K562 (cell line): ENCODE data around the gene COX14. TPM values are rescaled to one million over a fixed set of nuclear protein-coding genes. Genes with fewer than 3 reads are reported as not detected.

Experiments
- CCNT2 ChIP-seq: IDR thresholded peaks from 2 replicates; pipeline ENCODE4 v1.6.1; 2011; ENCODE audit warnings: borderline replicate concordance, low read depth, mild to moderate bottlenecking, moderate library complexity, mixed read lengths, low read length; ENCODE audit not compliant: insufficient read length; ENCODE audit errors: extremely low read depth
- GATAD2A ChIP-seq: fragments of 450-650 bp; IDR thresholded peaks from 2 replicates; pipeline ENCODE4 v1.6.1; 2017
- HIVEP1 ChIP-seq: fragments of 250-450 bp; sonication (Bioruptor Pico); IDR thresholded peaks from 2 replicates; pipeline ENCODE4 v1.4.0; 2020; ENCODE audit warnings: mild to moderate bottlenecking
- HNRNPLL ChIP-seq: fragments of 200-400 bp; formaldehyde crosslinking; IDR thresholded peaks from 2 replicates; pipeline ENCODE4 v1.6.1; 2017; ENCODE audit warnings: low read length, low read depth, mild to moderate bottlenecking; ENCODE audit not compliant: poor library complexity, severe bottlenecking
- HNRNPUL1 ChIP-seq: fragments of 200-400 bp; formaldehyde crosslinking; IDR thresholded peaks from 2 replicates; pipeline ENCODE4 v1.6.1; 2017; ENCODE audit warnings: low read length
- IRF9 ChIP-seq: fragments of 450-650 bp; IDR thresholded peaks from 2 replicates; pipeline ENCODE4 v1.6.1; 2016; ENCODE audit warnings: missing biosample characterization, missing genetic modification characterization
- KLF1 ChIP-seq: fragments of 450-650 bp; IDR thresholded peaks from 2 replicates; pipeline ENCODE4 v1.6.1; 2016; ENCODE audit warnings: missing genetic modification characterization, missing compliant biosample characterization
- NR2F6 ChIP-seq: fragments of 450-650 bp; formaldehyde crosslinking; IDR thresholded peaks from 2 replicates; pipeline ENCODE4 v1.4.0; 2020; ENCODE audit warnings: mild to moderate bottlenecking
- PCBP2 ChIP-seq: fragments of 200-400 bp; formaldehyde crosslinking; IDR thresholded peaks from 2 replicates; pipeline ENCODE4 v1.6.1; 2018; ENCODE audit warnings: low read length, low read depth, mild to moderate bottlenecking, moderate library complexity; ENCODE audit not compliant: poor library complexity, severe bottlenecking
- PURB ChIP-seq: sonication (generic); formaldehyde crosslinking; IDR thresholded peaks from 2 replicates; pipeline ENCODE4 v1.9.0; 2021; ENCODE audit warnings: low read depth, mild to moderate bottlenecking, missing genetic modification reagents
- SNIP1 ChIP-seq: fragments of 450-650 bp; IDR thresholded peaks from 2 replicates; pipeline ENCODE4 v1.7.1; 2017; ENCODE audit warnings: low read depth, mild to moderate bottlenecking
- SRF ChIP-seq, 2 experiments: fragments of 250-450, 450-650 bp in 1 of 2; sonication (Bioruptor Pico) in 1 of 2; sonication (generic) in 1 of 2; formaldehyde crosslinking; IDR thresholded peaks; 2 replicates each; pipeline versions ENCODE4 v1.5.0 to v1.5.1; 2020 to 2022; ENCODE audit warnings: mild to moderate bottlenecking in 1 of 2, missing genetic modification reagents in 1 of 2
- ZNF146 ChIP-seq: IDR thresholded peaks from one replicate; pipeline ENCODE4 v1.6.1; 2018; ENCODE audit warnings: missing compliant biosample characterization; ENCODE audit not compliant: unreplicated experiment
- ZNF57 ChIP-seq: fragments of 450-650 bp; formaldehyde crosslinking; IDR thresholded peaks from 2 replicates; pipeline ENCODE4 v1.4.0; 2020; ENCODE audit warnings: mild to moderate bottlenecking, moderate library complexity
- polyA plus RNA-seq, 8 experiments: library from polyadenylated mRNA; depleted of rRNA in 4 of 8; stranded (reverse) in 5 of 8; unstranded in 3 of 8; fragments of >200 nt; fragmentation: Nextera tagmentation in 2 of 8; fragmentation: Illumina TruSeq in 1 of 8; extraction: Ambion mirVana in 2 of 8; extraction: Trizol in 1 of 8; gene quantifications; 2 replicates each; pipeline versions ENCODE4 v1.2.1 to v1.2.3, GENCODE V29; 2011 to 2014; ENCODE audit warnings: inconsistent platforms in 1 of 8, missing spikeins in 1 of 8
- total RNA-seq, 7 experiments: library from RNA; depleted of rRNA in 6 of 7; stranded (reverse); fragments of >200 nt in 6 of 7; fragmentation: Illumina TruSeq in 2 of 7; extraction: Trizol in 2 of 7; gene quantifications; 2 replicates each; pipeline versions ENCODE4 v1.2.1 to v1.2.3, GENCODE V29; 2011 to 2021; ENCODE audit warnings: low replicate concordance in 1 of 7
- TF ChIP-seq, protein P1 (sequence below): fragments of 250-450 bp; sonication (Bioruptor Pico); IDR thresholded peaks from 2 replicates; pipeline ENCODE4 v1.8.0; 2022; ENCODE audit warnings: inconsistent platforms, mild to moderate bottlenecking, moderate library complexity, borderline replicate concordance
- TF ChIP-seq, protein P2 (sequence below): fragments of 150-350 bp; conservative IDR thresholded peaks from 2 replicates; pipeline ENCODE4 v1.6.1; 2014; ENCODE audit warnings: low read length

COX14 gene
- total and polyA plus RNA-seq, 9 of the 15 experiments (the other 6 are each of a cell fraction or from before 2014, with no cell fraction given): 44.4 to 269 (median 53.4) TPM

DNA sequence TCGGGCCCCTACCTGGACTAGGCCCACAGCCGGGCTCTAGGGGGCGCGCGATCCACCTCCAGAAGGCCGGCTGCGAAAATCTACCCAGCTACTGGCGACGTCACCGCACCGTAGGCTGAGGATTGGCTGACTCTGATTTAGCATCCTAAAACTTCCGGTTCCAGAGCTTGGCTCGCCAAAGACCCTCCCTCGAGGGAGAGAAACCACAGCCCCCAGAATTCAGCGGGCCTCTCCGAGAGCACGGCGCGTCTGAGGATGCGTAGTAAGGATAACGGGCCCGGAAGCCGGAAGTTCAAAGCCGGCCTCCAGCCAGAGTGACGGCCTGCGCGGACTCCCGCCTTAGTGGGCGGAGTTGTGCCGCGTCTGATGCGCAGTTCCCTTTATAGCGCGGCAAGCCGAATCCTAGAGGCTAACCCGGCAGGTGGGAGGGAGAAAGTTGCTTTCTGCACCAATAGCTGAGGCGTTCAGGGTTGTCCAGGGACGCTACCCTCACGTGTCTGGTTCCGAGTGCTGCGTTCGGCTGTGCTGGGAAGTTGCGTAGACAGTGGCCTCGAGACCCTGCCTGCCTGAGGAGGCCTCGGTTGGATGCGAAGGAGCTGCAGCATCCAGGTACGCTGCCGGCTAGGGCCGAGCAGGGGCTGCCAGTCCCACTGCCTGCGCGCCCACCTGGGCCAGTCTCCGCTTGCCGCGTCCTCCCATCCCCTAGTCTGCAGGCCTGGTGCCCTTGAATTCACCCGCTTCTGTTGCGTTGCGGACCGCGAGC, at the start of gene COX14 (continued):
- peak; percentile 47 for TF ChIP-seq CCNT2
- TF ChIP-seq ZNF57 (CRISPR knock-in tag): no peak
- TF ChIP-seq HNRNPUL1: no peak
- TF ChIP-seq, protein P1, sequence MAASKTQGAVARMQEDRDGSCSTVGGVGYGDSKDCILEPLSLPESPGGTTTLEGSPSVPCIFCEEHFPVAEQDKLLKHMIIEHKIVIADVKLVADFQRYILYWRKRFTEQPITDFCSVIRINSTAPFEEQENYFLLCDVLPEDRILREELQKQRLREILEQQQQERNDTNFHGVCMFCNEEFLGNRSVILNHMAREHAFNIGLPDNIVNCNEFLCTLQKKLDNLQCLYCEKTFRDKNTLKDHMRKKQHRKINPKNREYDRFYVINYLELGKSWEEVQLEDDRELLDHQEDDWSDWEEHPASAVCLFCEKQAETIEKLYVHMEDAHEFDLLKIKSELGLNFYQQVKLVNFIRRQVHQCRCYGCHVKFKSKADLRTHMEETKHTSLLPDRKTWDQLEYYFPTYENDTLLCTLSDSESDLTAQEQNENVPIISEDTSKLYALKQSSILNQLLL (CRISPR knock-in tag): no peak
- peak in 1 of 2 experiments; percentile 56; a peak in 1 of 4 replicates for TF ChIP-seq SRF (CRISPR knock-in tag; IDR thresholded peaks at IDR 0.05)
- TF ChIP-seq PURB (CRISPR knock-in tag): no peak
- no peak for TF ChIP-seq PCBP2
- TF ChIP-seq SNIP1: no peak
- TF ChIP-seq HIVEP1 (CRISPR knock-in tag): 0 out of 2 replicates have a peak, but pooled peaks have one; percentile 27
- TF ChIP-seq GATAD2A: no peak
- peak; percentile 97 for TF ChIP-seq HNRNPLL
- no peak; the same call in 1 of the 2 replicates for TF ChIP-seq KLF1 (tag)
- TF ChIP-seq ZNF146: no peak
- no peak for TF ChIP-seq IRF9
- TF ChIP-seq NR2F6: no peak
- TF ChIP-seq, protein P2, sequence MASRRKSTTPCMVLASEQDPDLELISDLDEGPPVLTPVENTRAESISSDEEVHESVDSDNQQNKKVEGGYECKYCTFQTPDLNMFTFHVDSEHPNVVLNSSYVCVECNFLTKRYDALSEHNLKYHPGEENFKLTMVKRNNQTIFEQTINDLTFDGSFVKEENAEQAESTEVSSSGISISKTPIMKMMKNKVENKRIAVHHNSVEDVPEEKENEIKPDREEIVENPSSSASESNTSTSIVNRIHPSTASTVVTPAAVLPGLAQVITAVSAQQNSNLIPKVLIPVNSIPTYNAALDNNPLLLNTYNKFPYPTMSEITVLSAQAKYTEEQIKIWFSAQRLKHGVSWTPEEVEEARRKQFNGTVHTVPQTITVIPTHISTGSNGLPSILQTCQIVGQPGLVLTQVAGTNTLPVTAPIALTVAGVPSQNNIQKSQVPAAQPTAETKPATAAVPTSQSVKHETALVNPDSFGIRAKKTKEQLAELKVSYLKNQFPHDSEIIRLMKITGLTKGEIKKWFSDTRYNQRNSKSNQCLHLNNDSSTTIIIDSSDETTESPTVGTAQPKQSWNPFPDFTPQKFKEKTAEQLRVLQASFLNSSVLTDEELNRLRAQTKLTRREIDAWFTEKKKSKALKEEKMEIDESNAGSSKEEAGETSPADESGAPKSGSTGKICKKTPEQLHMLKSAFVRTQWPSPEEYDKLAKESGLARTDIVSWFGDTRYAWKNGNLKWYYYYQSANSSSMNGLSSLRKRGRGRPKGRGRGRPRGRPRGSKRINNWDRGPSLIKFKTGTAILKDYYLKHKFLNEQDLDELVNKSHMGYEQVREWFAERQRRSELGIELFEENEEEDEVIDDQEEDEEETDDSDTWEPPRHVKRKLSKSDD: no peak
